Activated CD4-positive, CD25-positive, alpha-beta regulatory T cell treated with anti-CD3 and anti-CD28 coated beads, Interleukin-2, amount 50 U/mL, for 16 hours (primary cell): Measurements from ENCODE around the gene FCF1.
"Not testable (repeated sequence)": the region's sequence is repeated elsewhere in the genome, so short reads cannot be mapped to it uniquely, and the experiment has no call there.

Source experiments
- DNase-seq: peaks from one replicate; pipeline ENCODE4 v3.0.0-alpha.2; 2020; ENCODE audit warnings: low read depth, low spot score

FCF1 gene

GRCh38 chr14:74698465-74698864, 14.5 kb upstream of the FCF1 start:
- no peak for DNase-seq

GRCh38 chr14:74702293-74702692, 10.7 kb upstream of the FCF1 start:
- DNase-seq = no peak

- DNase-seq = no peak
Observed at GRCh38 chr14:74703043-74703442, 9.9 kb upstream of the FCF1 start.

GRCh38 chr14:74704656-74705055, 8.3 kb upstream of the FCF1 start:
- DNase-seq = no peak

- no peak for DNase-seq
Observed at GRCh38 chr14:74705613-74706500, 7.1 kb upstream of the FCF1 start.

DNA sequence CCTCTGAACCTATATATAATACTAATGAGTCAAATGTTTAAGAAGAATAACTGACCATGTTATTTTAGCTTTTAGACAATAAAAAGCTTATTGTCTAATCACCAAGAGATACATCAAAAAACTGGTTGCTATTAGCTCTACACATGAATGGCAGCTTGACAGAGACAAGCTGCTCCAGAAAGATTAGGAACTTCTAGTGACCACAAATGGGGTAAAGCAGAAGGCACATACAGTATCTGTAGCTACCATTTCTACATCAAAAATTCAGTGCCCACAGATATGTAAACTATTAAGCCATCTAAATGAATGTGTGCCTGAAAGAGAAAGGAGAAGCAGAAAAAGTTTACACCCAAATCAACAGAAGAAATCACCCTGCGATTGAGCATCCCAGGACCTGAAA, 2.5 kb upstream of the FCF1 start:
- no peak for DNase-seq

GRCh38 chr14:74711651-74712050, 1.3 kb upstream of the FCF1 start:
- DNase-seq = no peak

DNA sequence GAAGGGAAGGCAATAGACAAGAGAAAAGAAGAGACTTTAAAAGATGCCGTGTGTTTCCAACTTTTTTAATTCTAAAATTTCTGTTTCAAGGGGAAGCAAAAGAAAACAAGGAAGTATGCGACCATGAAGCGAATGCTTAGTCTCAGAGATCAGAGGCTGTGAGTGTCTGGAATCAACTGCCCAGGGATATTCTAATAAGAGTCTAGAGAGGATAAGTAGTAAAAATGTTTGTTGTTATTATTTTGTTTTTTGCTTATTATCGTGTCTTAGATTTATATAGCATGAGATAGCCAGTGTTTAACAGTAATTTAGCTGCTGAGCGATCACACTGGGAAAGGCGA, 421 bp downstream of the FCF1 start:
- DNase-seq = no peak

DNA sequence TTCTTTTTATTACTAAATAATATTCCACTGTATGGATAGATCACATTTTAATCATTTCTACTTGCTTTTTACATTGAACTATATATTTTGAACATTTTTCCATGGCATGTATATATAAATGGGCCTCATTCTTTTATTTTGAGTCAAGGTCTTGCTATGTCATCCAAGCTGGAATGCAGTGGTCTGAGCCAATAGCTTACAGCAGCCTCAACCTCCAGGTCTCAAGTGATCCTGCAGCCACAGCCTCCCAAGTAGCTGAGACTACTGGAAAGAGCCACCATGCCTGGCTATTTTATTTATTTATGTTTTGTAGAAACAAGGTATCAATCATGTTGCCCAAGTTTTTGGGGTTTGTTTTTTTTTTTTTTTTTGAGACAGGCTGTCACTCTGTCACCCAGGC, 7.6 kb downstream of the FCF1 start:
- DNase-seq = no peak

DNA sequence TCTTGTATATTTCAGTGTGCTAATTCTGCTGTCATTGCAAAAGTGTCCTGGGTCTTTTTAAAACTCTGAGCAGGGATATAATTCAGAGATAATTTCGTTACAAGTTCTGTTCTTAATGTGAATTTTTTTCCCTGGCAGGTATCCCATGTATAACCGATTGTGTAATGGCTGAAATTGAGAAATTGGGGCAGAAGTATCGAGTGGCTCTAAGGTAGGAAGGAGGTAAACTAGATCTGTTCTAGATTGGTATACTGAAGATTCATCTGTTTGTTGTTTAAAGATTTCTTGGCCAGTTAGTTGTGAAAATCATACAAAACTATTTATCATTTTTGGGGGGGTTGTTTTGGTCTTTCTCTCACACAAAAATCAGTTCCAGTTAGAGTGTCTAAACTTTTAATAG, 10.2 kb downstream of the FCF1 start:
- DNase-seq = no peak

- DNase-seq = no peak
Observed at GRCh38 chr14:74732387-74732786, 19.4 kb downstream of the FCF1 start.

DNA sequence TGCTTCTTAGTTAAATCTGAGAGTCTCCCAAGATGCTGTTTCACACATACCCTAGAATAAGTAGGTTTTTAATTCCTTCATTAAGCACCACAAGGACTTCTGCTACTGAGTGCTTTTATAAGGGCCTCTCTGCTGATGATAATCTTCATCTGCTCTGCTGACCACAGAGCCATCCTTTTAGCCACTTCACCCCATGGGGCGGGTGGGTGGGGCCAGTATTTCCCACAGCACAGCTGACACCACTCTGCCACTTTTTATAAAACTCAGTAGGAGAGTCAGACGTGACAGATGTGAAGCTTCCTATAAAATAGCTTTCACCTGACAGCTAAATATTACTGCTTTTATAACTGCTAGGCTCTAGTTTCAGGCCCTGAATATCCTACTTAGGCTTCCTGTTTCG, 20.3 kb downstream of the FCF1 start:
- DNase-seq = no peak

GRCh38 chr14:74735125-74735524, 22.2 kb downstream of the FCF1 start:
- DNase-seq = no peak

- DNase-seq = no peak
Observed at GRCh38 chr14:74737753-74738325, 24.9 kb downstream of the FCF1 start.

DNA sequence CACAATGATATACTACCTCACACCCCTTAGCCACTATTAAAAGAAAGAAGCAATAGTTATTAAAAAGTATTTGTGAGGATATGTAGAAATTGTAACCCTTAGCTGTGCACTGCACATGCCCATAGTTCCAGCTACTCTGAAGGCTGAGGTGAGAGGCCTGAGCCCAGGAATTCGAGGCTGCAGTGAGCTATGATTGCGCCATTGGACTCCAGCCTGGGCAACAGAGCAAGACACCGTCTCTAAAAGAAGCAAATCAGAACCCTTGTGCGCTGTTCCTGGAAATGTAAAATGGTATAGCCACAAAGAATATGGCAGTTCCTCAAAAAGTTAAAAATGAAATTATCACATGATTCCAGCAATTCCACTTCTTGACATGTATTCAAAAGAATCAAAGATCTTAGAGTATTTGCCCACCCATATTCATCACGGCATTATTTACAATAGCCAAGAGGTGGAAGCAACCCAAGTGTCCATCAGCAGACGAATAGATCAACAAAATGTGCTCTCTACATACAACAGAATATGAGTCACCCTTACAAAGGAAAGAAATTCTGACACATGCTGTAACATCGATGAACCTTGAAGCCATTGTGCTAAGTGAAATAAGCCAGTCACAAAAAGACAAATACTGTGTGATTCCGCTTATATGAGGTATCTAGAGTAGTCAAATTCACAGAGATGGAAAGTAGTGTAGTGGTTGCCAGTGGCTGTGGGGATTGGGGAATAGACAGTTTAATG, 26.5 kb downstream of the FCF1 start:
- no peak for DNase-seq

DNA sequence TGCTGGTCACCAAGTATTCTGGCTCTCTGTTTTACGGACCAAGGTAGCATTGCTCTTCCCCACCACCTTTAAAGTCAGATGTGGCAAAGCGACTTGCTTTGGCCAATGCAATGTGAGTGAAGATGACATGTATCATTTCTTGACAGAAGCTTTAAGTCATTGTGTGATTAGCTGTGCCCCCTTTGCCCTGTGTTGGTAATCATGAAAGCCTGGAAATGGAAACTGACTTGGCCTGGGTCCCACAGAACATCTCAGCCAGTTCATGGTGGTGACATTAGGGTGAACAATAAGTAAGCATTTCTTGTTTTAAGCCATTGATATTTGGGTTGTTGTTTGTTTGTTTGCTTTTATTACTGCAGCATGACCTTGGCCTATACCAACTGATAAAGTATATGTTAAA, 34.3 kb downstream of the FCF1 start:
- no peak for DNase-seq

- no peak for DNase-seq
Observed at GRCh38 chr14:74754157-74754556, 41.2 kb downstream of the FCF1 start.

DNA sequence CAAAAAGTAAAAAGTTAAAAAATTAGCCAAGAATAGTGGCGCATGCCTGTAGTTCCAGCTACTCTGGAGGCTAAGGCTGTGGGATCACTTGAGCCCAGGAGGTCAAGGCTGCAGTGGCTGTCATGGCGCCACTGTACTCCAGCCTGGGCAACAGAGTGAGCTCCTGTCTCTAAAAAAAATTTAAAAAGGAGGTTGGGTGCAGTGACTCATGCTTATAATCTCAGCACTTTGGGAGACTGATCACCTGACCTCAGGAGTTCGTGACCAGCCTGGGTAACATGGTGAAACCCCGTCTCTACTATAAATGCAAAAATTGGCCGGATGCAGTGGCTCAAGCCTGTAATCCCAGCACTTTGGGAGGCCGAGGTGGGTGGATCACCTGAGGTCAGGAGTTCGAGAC, 42.0 kb downstream of the FCF1 start:
- no peak for DNase-seq

DNA sequence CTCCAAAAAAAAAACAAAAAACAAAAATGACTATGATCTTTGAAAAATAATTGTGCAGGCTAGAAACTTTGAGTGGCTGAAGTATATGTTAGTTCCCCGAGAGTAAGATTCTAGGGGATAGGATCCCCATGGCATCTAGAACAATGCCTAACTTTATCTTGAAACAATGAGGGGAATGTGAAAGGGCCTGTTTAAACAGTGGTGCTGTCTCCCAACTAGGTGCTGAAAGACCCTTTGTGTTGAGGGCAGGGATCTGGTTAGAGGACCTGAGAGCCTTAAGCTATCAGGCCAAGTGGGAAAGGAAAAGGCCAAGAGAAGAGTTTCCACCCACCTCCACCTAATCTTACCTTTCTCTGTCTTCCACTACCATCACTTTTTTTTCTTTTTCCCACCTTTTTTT, 43.4 kb downstream of the FCF1 start:
- no peak for DNase-seq

GRCh38 chr14:74758505-74758904, 45.6 kb downstream of the FCF1 start:
- not testable (repeated sequence) for DNase-seq

GRCh38 chr14:74762917-74763802, 50.2 kb downstream of the FCF1 start, which contains the start of gene YLPM1:
Gene YLPM1, plus strand, starts transcription at chr14:74763316. Its CDS starts 174 bp downstream, at chr14:74763490.
- DNase-seq = peak; percentile 87
